Mesenchymal stem cell (in vitro differentiated cells and primary cell): ENCODE data around the gene ACP1.

Source experiments
- DNase-seq: peaks from one replicate; pipeline ENCODE4 v3.0.0-alpha.2; 2013
- H2AFZ ChIP-seq: one replicate; pipeline ENCODE4 v1.6.1; 2013; ENCODE audit warnings: low read depth, mild to moderate bottlenecking, control low read depth, inconsistent platforms, low read length, moderate library complexity
- H2AK5ac ChIP-seq: 2 replicates; pipeline ENCODE4 v1.6.1; 2013; ENCODE audit warnings: low read length, moderate library complexity, mild to moderate bottlenecking, inconsistent platforms; ENCODE audit not compliant: severe bottlenecking
- H2BK120ac ChIP-seq: one replicate; pipeline ENCODE4 v1.6.1; 2013; ENCODE audit warnings: low read depth, mild to moderate bottlenecking, inconsistent platforms, low read length, moderate library complexity
- H2BK12ac ChIP-seq, 2 experiments: one replicate each; pipeline ENCODE4 v1.6.1; 2013; ENCODE audit warnings: inconsistent platforms in 2 of 2, low read length in 2 of 2, mild to moderate bottlenecking in 2 of 2, moderate library complexity in 2 of 2, control low read depth in 1 of 2
- H2BK15ac ChIP-seq: one replicate; pipeline ENCODE4 v1.6.1; 2013; ENCODE audit warnings: mild to moderate bottlenecking, low read depth, inconsistent platforms; ENCODE audit not compliant: poor library complexity, severe bottlenecking
- H2BK5ac ChIP-seq: 2 replicates; pipeline ENCODE4 v1.6.1; 2013; ENCODE audit warnings: low read depth, mild to moderate bottlenecking, low read length, control low read depth, inconsistent platforms; ENCODE audit not compliant: poor library complexity, severe bottlenecking
- H3K14ac ChIP-seq, 2 experiments: one replicate each; pipeline ENCODE4 v1.6.1; 2013; ENCODE audit warnings: inconsistent platforms in 2 of 2, low read length in 2 of 2, control low read depth in 1 of 2, mild to moderate bottlenecking in 1 of 2, moderate library complexity in 1 of 2
- H3K18ac ChIP-seq, 2 experiments: one replicate each; pipeline ENCODE4 v1.6.1; 2013; ENCODE audit warnings: inconsistent platforms in 2 of 2, low read length in 2 of 2, control low read depth in 1 of 2, low read depth in 1 of 2, mild to moderate bottlenecking in 1 of 2
- H3K23ac ChIP-seq, 2 experiments: one replicate each; pipeline ENCODE4 v1.6.1; 2013; ENCODE audit warnings: inconsistent platforms in 2 of 2, low read length in 2 of 2, mild to moderate bottlenecking in 2 of 2, moderate library complexity in 2 of 2, control low read depth in 1 of 2
- H3K27ac ChIP-seq: 2 replicates; pipeline ENCODE4 v1.5.1; 2013; ENCODE audit warnings: mild to moderate bottlenecking, moderate library complexity, low read length, control low read depth, inconsistent platforms; ENCODE audit not compliant: poor library complexity, severe bottlenecking
- H3K27me3 ChIP-seq, 2 experiments: 2 replicates each; pipeline versions ENCODE4 v1.6.1 to v1.7.0; 2013; ENCODE audit warnings: low read length in 2 of 2, mild to moderate bottlenecking in 2 of 2, moderate library complexity in 2 of 2, control low read depth in 1 of 2, inconsistent platforms in 1 of 2; ENCODE audit not compliant: control insufficient read depth in 1 of 2, insufficient read depth in 1 of 2
- H3K36me3 ChIP-seq, 2 experiments: 2 replicates each; pipeline versions ENCODE4 v1.6.1 to v1.7.0; 2013; ENCODE audit warnings: low read length in 2 of 2, control low read depth in 1 of 2, inconsistent platforms in 1 of 2, low read depth in 1 of 2, mild to moderate bottlenecking in 1 of 2; ENCODE audit not compliant: insufficient read depth in 2 of 2, control insufficient read depth in 1 of 2
- H3K4ac ChIP-seq, 2 experiments: one replicate each; pipeline ENCODE4 v1.6.1; 2013; ENCODE audit warnings: inconsistent platforms in 2 of 2, low read length in 2 of 2, mild to moderate bottlenecking in 2 of 2, moderate library complexity in 2 of 2, control low read depth in 1 of 2, low read depth in 1 of 2
- H3K4me1 ChIP-seq: 2 replicates; pipeline ENCODE4 v1.6.1; 2013; ENCODE audit warnings: low read depth, low read length, control low read depth; ENCODE audit not compliant: control insufficient read depth, insufficient read depth
- H3K4me2 ChIP-seq: 2 replicates; pipeline ENCODE4 v1.6.1; 2013; ENCODE audit warnings: low read length, mild to moderate bottlenecking, inconsistent platforms; ENCODE audit not compliant: poor library complexity, severe bottlenecking
- H3K4me3 ChIP-seq, 2 experiments: 2 replicates each; pipeline versions ENCODE4 v1.5.1 to v1.7.0; 2013; ENCODE audit warnings: low read length in 2 of 2, mild to moderate bottlenecking in 2 of 2, control low read depth in 1 of 2, low read depth in 1 of 2; ENCODE audit not compliant: insufficient read depth in 1 of 2
- H3K79me1 ChIP-seq: replicated peaks from 2 replicates; pipeline ENCODE4 v1.6.1; 2013; ENCODE audit warnings: mild to moderate bottlenecking, control low read depth, low read length, inconsistent platforms; ENCODE audit not compliant: poor library complexity, severe bottlenecking
- H3K9ac ChIP-seq: 2 replicates; pipeline ENCODE4 v1.7.0; 2013; ENCODE audit warnings: mild to moderate bottlenecking, low read length, moderate library complexity
- H3K9me3 ChIP-seq: 2 replicates; pipeline ENCODE4 v1.7.0; 2013; ENCODE audit warnings: mild to moderate bottlenecking, low read length; ENCODE audit not compliant: control insufficient read depth
- H4K8ac ChIP-seq: one replicate; pipeline ENCODE4 v1.6.1; 2013; ENCODE audit warnings: inconsistent platforms, mild to moderate bottlenecking, low read length, moderate library complexity
- H4K91ac ChIP-seq: one replicate; pipeline ENCODE4 v1.6.1; 2013; ENCODE audit warnings: mild to moderate bottlenecking, low read length, inconsistent platforms
- WGBS: methylation state at CpG from one replicate; pipeline ENCODE4 v1.1.7; 2013; ENCODE audit warnings: mixed read lengths; 5-methylcytosine and 5-hydroxymethylcytosine counted together

The ACP1 gene

GRCh38 chr2:319059-319600 lies 54.4 kb downstream of the ACP1 start:
- Histone ChIP-seq H2BK5ac (no peak overlapping the region), H3K4me3 (no peak overlapping the region), H3K18ac (no peak overlapping the region), H3K27ac (no peak overlapping the region), H4K91ac (peak overlapping the region; percentile 64), H3K36me3 (peaks cover 0 to 8% of the 10 kb centered on the region in 2 experiments), H3K4me2 (no peak overlapping the region), H3K4ac (peak overlapping the region in 1 of 2 experiments; percentile 40), H2AK5ac (no peak overlapping the region), H3K4me1 (peaks cover 23% of the 10 kb centered on the region), H2AFZ (no peak overlapping the region), H3K79me1 (no peaks in the 10 kb centered on the region), H2BK15ac (no peak overlapping the region), H3K9me3 (no peaks in the 10 kb centered on the region), H3K9ac (no peak overlapping the region), H4K8ac (no peak overlapping the region), H3K14ac (no peak overlapping the region), H3K27me3 (no peaks in the 10 kb centered on the region), H2BK120ac (no peak overlapping the region), H2BK12ac (no peak overlapping the region), H3K23ac (no peak overlapping the region)
- 94% methylated on average over 34 of the region's 34 CpGs for WGBS
- DNase-seq, result no peak

DNA sequence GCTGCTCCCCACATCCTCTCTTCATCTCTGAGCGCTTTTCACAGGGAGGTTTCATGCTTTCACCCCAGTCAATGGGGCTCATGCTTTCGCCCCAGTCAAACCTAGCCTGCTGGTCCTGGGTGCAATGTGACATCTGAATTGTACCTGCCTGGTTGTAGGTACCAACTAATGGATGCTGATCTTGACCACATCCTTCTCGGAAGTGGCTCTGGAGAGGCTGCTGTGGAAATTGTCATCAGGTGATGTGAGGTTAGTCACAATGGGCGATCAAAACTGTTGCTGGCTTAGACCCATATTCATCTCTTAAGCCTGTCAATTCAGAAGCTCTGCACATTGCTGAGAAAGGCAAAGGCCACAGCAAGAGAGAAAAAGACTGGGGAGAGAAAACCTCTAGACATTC lies 55.8 kb downstream of the ACP1 start:
- Histone ChIP-seq H4K8ac (no peak overlapping the region), H2AK5ac (no peak overlapping the region), H3K4me2 (no peak overlapping the region), H2AFZ (no peak overlapping the region), H3K14ac (no peak overlapping the region), H3K4me1 (peaks cover 23% of the 10 kb centered on the region), H2BK12ac (no peak overlapping the region), H3K36me3 (peaks cover 0 to 4% of the 10 kb centered on the region in 2 experiments), H3K79me1 (no peaks in the 10 kb centered on the region), H3K9ac (no peak overlapping the region), H2BK5ac (no peak overlapping the region), H3K4ac (no peak overlapping the region), H2BK120ac (no peak overlapping the region), H3K4me3 (no peak overlapping the region), H3K23ac (no peak overlapping the region), H3K27me3 (no peaks in the 10 kb centered on the region), H2BK15ac (no peak overlapping the region), H4K91ac (no peak overlapping the region), H3K27ac (no peak overlapping the region), H3K9me3 (no peaks in the 10 kb centered on the region), H3K18ac (no peak overlapping the region)
- no peak for DNase-seq
- WGBS, result 91% methylated on average over 4 of the region's 4 CpGs

DNA sequence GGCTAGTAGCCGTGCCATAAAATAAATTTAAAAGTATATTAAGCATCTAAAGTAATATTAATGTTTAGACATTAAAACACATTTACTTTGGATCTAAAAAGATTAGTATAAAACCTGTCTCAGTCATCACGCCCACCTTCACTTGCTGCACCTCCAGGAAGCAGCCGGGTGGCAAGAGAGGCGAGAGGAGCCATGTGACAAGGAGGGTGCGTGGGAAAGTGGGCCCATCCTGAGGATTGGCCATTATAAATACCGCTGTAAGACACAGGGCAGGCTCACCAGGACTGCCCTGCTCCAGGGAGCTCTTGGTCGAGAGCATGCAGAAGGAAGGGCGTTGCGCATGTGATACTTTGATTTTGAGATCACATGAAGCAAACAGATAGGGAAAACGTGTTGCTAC lies 57.6 kb downstream of the ACP1 start:
- H2BK15ac ChIP-seq, result no peak overlapping the region
- H3K4ac ChIP-seq, result no peak overlapping the region
- no peak overlapping the region for H2AFZ ChIP-seq
- H3K27ac ChIP-seq, result no peak overlapping the region
- peaks cover 17% of the 10 kb centered on the region for H3K4me1 ChIP-seq
- no peak overlapping the region for H3K9ac ChIP-seq
- H2BK5ac ChIP-seq, result no peak overlapping the region
- peaks cover 0 to 4% of the 10 kb centered on the region in 2 experiments for H3K36me3 ChIP-seq
- no peak overlapping the region for H3K18ac ChIP-seq
- H2BK12ac ChIP-seq, result no peak overlapping the region
- H3K23ac ChIP-seq, result no peak overlapping the region
- H4K91ac ChIP-seq, result no peak overlapping the region
- H3K14ac ChIP-seq, result no peak overlapping the region
- no peaks in the 10 kb centered on the region for H3K27me3 ChIP-seq
- H2BK120ac ChIP-seq, result no peak overlapping the region
- no peaks in the 10 kb centered on the region for H3K79me1 ChIP-seq
- no peak overlapping the region for H3K4me3 ChIP-seq
- H3K9me3 ChIP-seq, result peaks cover 2% of the 10 kb centered on the region
- no peak for DNase-seq
- H4K8ac ChIP-seq, result no peak overlapping the region
- 81% methylated on average over 9 of the region's 10 CpGs for WGBS
- no peak overlapping the region for H2AK5ac ChIP-seq
- no peak overlapping the region for H3K4me2 ChIP-seq

DNA sequence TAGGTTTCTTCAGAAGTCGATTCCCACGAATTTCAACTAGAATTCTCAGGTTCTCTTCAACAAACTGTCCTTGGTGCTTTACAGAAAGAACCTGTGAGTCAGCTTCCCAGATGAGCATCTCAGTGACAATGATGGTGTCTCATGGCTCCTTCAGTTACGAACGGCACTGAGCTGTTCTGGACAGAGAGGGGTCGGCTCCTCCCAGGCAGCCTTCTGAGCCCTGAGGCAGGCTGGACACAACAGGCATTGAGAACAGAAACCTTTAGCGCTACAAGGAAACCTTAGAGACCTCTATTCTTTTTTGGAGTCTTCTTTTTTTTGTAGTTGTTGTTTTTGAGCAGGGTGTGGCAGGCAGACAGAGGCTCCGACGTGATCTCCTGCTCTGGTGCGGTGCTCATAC lies 58.3 kb downstream of the ACP1 start:
- H3K23ac ChIP-seq, result no peak overlapping the region
- no peak overlapping the region for H3K4me2 ChIP-seq
- no peak overlapping the region for H2AK5ac ChIP-seq
- H2BK15ac ChIP-seq, result no peak overlapping the region
- no peak overlapping the region for H4K8ac ChIP-seq
- H2BK120ac ChIP-seq, result no peak overlapping the region
- no peak for DNase-seq
- 90% methylated on average over 6 of the region's 9 CpGs for WGBS
- peaks cover 0 to 4% of the 10 kb centered on the region in 2 experiments for H3K36me3 ChIP-seq
- H2BK12ac ChIP-seq, result no peak overlapping the region
- H3K27me3 ChIP-seq, result no peaks in the 10 kb centered on the region
- no peak overlapping the region for H3K14ac ChIP-seq
- peaks cover 11% of the 10 kb centered on the region for H3K4me1 ChIP-seq
- no peak overlapping the region for H3K27ac ChIP-seq
- H3K4ac ChIP-seq, result no peak overlapping the region
- H4K91ac ChIP-seq, result no peak overlapping the region
- no peak overlapping the region for H2AFZ ChIP-seq
- H3K9ac ChIP-seq, result no peak overlapping the region
- H3K79me1 ChIP-seq, result no peaks in the 10 kb centered on the region
- H2BK5ac ChIP-seq, result no peak overlapping the region
- no peak overlapping the region for H3K4me3 ChIP-seq
- no peak overlapping the region for H3K18ac ChIP-seq
- H3K9me3 ChIP-seq, result peaks cover 4% of the 10 kb centered on the region
